Fibroblast of skin of right biceps (primary cell): ENCODE measurements around the gene MBIP.
A peak's percentile ranks its signal among the peaks of the same experiment; 100 is the strongest.

ENCODE experiments used
- DNase-seq: peaks from one replicate; pipeline ENCODE4 v3.0.0-alpha.2; 2013

MBIP gene

DNA sequence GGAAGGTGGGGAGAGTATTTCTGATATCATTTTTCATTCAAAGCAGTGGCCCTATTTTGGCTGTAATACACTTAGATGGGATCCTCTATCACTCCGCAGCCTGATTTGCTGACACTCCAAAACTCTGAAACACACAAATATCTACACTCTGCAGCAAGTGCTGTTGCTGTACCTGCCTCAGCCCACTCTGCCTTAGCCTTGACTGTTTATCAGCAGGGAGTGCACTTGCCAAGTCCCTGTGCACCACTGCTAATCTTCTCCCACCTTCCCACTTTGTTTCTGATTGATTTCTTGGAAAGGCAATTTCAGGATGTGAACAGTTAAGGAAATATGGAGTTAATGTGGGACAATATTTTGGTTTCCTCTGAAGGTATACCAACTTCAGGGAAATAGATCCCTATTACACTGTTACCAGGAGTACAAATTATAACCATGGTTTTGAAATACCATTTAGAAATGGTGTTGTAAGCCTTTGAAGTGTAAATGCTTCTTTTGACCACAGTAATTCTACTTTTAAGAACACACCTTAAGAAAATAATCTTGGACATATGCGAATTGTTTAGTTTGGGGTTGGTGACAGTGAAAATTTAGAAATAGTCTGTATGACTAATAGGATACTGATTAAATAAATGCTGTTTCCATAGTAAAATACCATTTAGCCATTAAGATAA, 59.3 kb downstream of the MBIP start:
- DNase-seq = no peak

DNA sequence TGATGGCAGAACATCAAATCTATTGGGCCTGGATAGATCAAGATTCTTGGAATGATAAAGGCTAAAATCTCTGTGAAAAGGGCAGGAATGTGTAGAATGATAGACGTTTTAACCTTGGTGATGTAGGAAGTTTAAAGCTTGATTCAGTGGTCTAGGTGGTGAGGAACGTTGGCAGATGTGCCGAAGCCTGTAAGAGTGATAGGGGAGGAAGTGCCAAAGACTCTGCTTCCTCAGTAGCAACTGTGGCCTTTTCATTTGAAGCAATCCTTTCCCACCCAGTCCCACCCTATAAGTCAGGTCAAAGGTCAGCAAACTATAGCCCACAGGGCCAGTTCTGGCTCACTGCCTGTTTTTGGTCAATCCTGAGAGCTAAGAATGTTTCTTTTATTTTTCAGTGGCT, 62.2 kb downstream of the MBIP start:
- DNase-seq = no peak

- no peak for DNase-seq
These were observed 64.2 kb downstream of the MBIP start for GRCh38 chr14:36256126-36256801.

GRCh38 chr14:36254020-36254624, 66.3 kb downstream of the MBIP start:
- peak; percentile 13 for DNase-seq
